ENCODE measurements around the gene TTC14. TPM values are rescaled to one million over a fixed set of nuclear protein-coding genes. Genes with fewer than 3 reads are reported as not detected.

TTC14 gene
- total and polyA plus RNA-seq, 2 of the 13 experiments (the other 11 are each of a cell fraction or from before 2014, with no cell fraction given): 28.1 to 35.9 TPM

- no peak for TF ChIP-seq ZBTB2 (CRISPR knock-in tag; IDR thresholded peaks at IDR 0.05; ENCODE audit: low read depth)
- no peak for TF ChIP-seq ARNT2 (CRISPR knock-in tag; IDR thresholded peaks at IDR 0.05; ENCODE audit: low read depth)
- TF ChIP-seq ZNF570 (CRISPR knock-in tag; IDR thresholded peaks at IDR 0.05; ENCODE audit: borderline replicate concordance): no peak
- TF ChIP-seq ZNF274 (CRISPR knock-in tag; IDR thresholded peaks at IDR 0.05): no peak
- TF ChIP-seq PBX2 (CRISPR knock-in tag; IDR thresholded peaks at IDR 0.05): no peak
- TF ChIP-seq ZNF660 (CRISPR knock-in tag; IDR thresholded peaks at IDR 0.05; ENCODE audit: borderline replicate concordance, low read depth): no peak
- TF ChIP-seq THAP7 (CRISPR knock-in tag; IDR thresholded peaks at IDR 0.05): no peak
- TF ChIP-seq GTF2F1 (IDR thresholded peaks at IDR 0.05; ENCODE audit: low read length): no peak
Observed at GRCh38 chr3:180624714-180625113, 22.8 kb downstream of the TTC14 start (continued).

- ChIA-PET POLR2A (no interaction called here), CTCF (ENCODE audit: low intra/inter-chr PET ratio, low total read pairs) (no interaction called here)
- no peak overlapping the region for H3K4me3 ChIP-seq (replicated peaks in 1 of 3; ENCODE audit: insufficient read depth in 1 of 3, low read depth in 2 of 3, low read length in 3 of 3)
- H2AFZ ChIP-seq (ENCODE audit: low read length): no peak overlapping the region
- no peak overlapping the region for H3K27ac ChIP-seq (ENCODE audit: extremely low read length, insufficient read depth, low read length)
- no peak overlapping the region for H3K4me2 ChIP-seq (ENCODE audit: low read depth, low read length)
- no TSS peak for BruUV-seq (replicated peaks)
- no peak overlapping the region for H3K9ac ChIP-seq (ENCODE audit: insufficient read depth, low read depth, low read length)
- in situ Hi-C loops (cut with HindIII; ENCODE audit: extremely low pct_ligation_motif_present, low pct_unique_long_range_greater_than_20kb): no loop called here
- 88% methylated on average over 2 of the region's 2 CpGs for WGBS (ENCODE audit: low lambda C conversion rate)
- H3K79me2 ChIP-seq (ENCODE audit: insufficient read depth, low read length): no peaks in the 10 kb centered on the region
- DNase-seq (ENCODE audit: low spot score) (no peak), ATAC-seq (no peak), FAIRE-seq (no peak)
- no peak for TF ChIP-seq HMG20A (CRISPR knock-in tag; IDR thresholded peaks at IDR 0.05; ENCODE audit: borderline replicate concordance)
- TF ChIP-seq ZNF563 (CRISPR knock-in tag; IDR thresholded peaks at IDR 0.05): no peak
- no peak for TF ChIP-seq EZH2 (conservative IDR thresholded peaks at IDR 0.05; ENCODE audit: low read depth, low read length)
- no peak for TF ChIP-seq MAFF (IDR thresholded peaks at IDR 0.05; ENCODE audit: low read depth, low read length)
- TF ChIP-seq MLLT10 (CRISPR knock-in tag; IDR thresholded peaks at IDR 0.05): no peak
- no peak for TF ChIP-seq SNAPC5 (CRISPR knock-in tag; IDR thresholded peaks at IDR 0.05; ENCODE audit: borderline replicate concordance)
- no peak for TF ChIP-seq PLSCR1 (CRISPR knock-in tag; IDR thresholded peaks at IDR 0.05; ENCODE audit: borderline replicate concordance)
- no peak for TF ChIP-seq LBX2 (CRISPR knock-in tag; IDR thresholded peaks at IDR 0.05; ENCODE audit: borderline replicate concordance)
- TF ChIP-seq ZNF431 (CRISPR knock-in tag; IDR thresholded peaks at IDR 0.05; ENCODE audit: borderline replicate concordance, low read depth): no peak
- no peaks in the 10 kb centered on the region for H3K9me3 ChIP-seq (ENCODE audit: low read length)
- no peaks in the 10 kb centered on the region for H4K20me1 ChIP-seq (ENCODE audit: insufficient read depth, low read length)
- no peaks in the 10 kb centered on the region for H3K27me3 ChIP-seq (ENCODE audit: control insufficient read depth in 1 of 2, insufficient read depth in 2 of 2, low read length in 2 of 2)
- no peaks in the 10 kb centered on the region for H3K4me1 ChIP-seq (ENCODE audit: insufficient read depth, low read length)
- H3K36me3 ChIP-seq (replicated peaks in 1 of 2; ENCODE audit: control insufficient read depth in 1 of 2, insufficient read depth in 2 of 2, low read length in 2 of 2): no peaks in the 10 kb centered on the region
- intact Hi-C loops (cut with micrococcal nuclease; ENCODE audit: unreplicated experiment): no loop called here
Observed at GRCh38 chr3:180626844-180627243, 24.9 kb downstream of the TTC14 start.

Data from HepG2 (cell line).